A549 (cell line): ENCODE data around the gene IST1.

Experiments used
- CEBPB ChIP-seq, 2 experiments: fragments of >200 bp in 1 of 2; sonication (Bioruptor Twin) in 1 of 2; formaldehyde crosslinking in 1 of 2; IDR thresholded peaks; 2 replicates each; pipeline ENCODE4 v1.6.1; 2012 to 2016
- MAZ ChIP-seq: fragments of 150-350 bp; IDR thresholded peaks from 2 replicates; pipeline ENCODE4 v1.6.1; 2014; ENCODE audit warnings: antibody characterized with exemption, low read depth, low read length, borderline replicate concordance
- NR3C1 ChIP-seq: fragments of >200 bp; sonication (Bioruptor Twin); formaldehyde crosslinking; IDR thresholded peaks from 3 replicates; pipeline ENCODE4 v1.6.1; 2017
- RAD21 ChIP-seq, 2 experiments: fragments of >200 bp in 1 of 2; sonication (Bioruptor Twin) in 1 of 2; formaldehyde crosslinking in 1 of 2; IDR thresholded peaks in 1 of 2; conservative IDR thresholded peaks in 1 of 2; 2 replicates in 1 of 2; 3 replicates in 1 of 2; pipeline ENCODE4 v1.6.1; 2012 to 2018; ENCODE audit warnings: inconsistent platforms in 1 of 2
- RNF2 ChIP-seq: fragments of 200-600 bp; sonication (generic); IDR thresholded peaks from 2 replicates; pipeline ENCODE4 v1.6.1; 2016; ENCODE audit warnings: low read depth, mild to moderate bottlenecking, antibody characterized with exemption, moderate library complexity, borderline replicate concordance
- TP53 ChIP-seq: fragments of 250-450 bp; sonication (Bioruptor Pico); IDR thresholded peaks from 2 replicates; pipeline ENCODE4 v1.5.0; 2021; ENCODE audit warnings: mild to moderate bottlenecking, moderate library complexity
- ZFP36 ChIP-seq: fragments of 450-650 bp; IDR thresholded peaks from 2 replicates; pipeline ENCODE4 v1.6.1; 2014; ENCODE audit warnings: borderline replicate concordance; ENCODE audit not compliant: partially characterized antibody
- TF ChIP-seq, protein P1 (sequence below): fragments of >200 bp; sonication (Bioruptor Twin); formaldehyde crosslinking; IDR thresholded peaks from 3 replicates; pipeline ENCODE4 v1.5.1; 2016
- TF ChIP-seq, protein P2 (sequence below): IDR thresholded peaks from 2 replicates; pipeline ENCODE4 v1.6.1; 2012

DNA sequence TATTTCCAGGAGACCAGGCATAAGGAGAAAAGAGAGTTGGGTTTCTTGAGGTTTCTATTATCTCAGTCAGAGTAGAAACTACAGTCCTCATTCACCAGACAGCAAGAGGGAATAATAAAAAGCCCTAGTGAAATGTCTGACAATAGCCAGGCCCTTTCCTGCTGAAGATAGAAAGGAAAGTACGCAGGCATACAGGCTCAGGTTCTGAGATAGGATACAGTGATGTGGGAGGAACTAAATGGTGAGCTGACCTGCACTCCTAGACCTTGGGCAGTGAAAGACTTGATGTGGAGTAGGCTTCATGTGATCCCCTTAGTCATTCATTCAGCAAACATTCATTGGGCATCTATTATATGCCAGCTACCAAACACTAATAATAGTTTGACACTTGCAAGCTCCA, 26.2 kb upstream of the IST1 start:
- TF ChIP-seq NR3C1 (no peak), RNF2 (no peak), RAD21 (conservative IDR thresholded peaks at IDR 0.05 in 1 of 2, IDR thresholded peaks at IDR 0.05 in 1 of 2) (no peak), CEBPB (IDR thresholded peaks at IDR 0.05) (no peak), TP53 (CRISPR knock-in tag) (no peak), ZFP36 (no peak), MAZ (no peak)
- TF ChIP-seq, protein P1, sequence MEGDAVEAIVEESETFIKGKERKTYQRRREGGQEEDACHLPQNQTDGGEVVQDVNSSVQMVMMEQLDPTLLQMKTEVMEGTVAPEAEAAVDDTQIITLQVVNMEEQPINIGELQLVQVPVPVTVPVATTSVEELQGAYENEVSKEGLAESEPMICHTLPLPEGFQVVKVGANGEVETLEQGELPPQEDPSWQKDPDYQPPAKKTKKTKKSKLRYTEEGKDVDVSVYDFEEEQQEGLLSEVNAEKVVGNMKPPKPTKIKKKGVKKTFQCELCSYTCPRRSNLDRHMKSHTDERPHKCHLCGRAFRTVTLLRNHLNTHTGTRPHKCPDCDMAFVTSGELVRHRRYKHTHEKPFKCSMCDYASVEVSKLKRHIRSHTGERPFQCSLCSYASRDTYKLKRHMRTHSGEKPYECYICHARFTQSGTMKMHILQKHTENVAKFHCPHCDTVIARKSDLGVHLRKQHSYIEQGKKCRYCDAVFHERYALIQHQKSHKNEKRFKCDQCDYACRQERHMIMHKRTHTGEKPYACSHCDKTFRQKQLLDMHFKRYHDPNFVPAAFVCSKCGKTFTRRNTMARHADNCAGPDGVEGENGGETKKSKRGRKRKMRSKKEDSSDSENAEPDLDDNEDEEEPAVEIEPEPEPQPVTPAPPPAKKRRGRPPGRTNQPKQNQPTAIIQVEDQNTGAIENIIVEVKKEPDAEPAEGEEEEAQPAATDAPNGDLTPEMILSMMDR = no peak
- TF ChIP-seq, protein P2, sequence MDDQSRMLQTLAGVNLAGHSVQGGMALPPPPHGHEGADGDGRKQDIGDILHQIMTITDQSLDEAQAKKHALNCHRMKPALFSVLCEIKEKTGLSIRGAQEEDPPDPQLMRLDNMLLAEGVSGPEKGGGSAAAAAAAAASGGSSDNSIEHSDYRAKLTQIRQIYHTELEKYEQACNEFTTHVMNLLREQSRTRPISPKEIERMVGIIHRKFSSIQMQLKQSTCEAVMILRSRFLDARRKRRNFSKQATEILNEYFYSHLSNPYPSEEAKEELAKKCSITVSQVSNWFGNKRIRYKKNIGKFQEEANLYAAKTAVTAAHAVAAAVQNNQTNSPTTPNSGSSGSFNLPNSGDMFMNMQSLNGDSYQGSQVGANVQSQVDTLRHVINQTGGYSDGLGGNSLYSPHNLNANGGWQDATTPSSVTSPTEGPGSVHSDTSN = no peak
